ENCODE results near the gene MORN4. TPM values are rescaled to one million over a fixed set of nuclear protein-coding genes. Genes with fewer than 3 reads are reported as not detected.

The MORN4 gene
- total RNA-seq, 2 experiments from 2014 or later = 2.4 to 5.4 TPM

GRCh38 chr10:97582169-97582568 lies 51.1 kb downstream of the MORN4 start:
- no peaks in the 10 kb centered on the region for H4K20me1 ChIP-seq (ENCODE audit: insufficient read depth, low read length)
- no peaks in the 10 kb centered on the region for H3K9me3 ChIP-seq (ENCODE audit: low read length)
- H3K27ac ChIP-seq (ENCODE audit: low read depth, low read length, poor library complexity, severe bottlenecking) = no peak overlapping the region
- no peak overlapping the region for H2AFZ ChIP-seq (ENCODE audit: low read length)
- no peak overlapping the region for H3K4me3 ChIP-seq (ENCODE audit: low read depth, low read length, poor library complexity, severe bottlenecking)
- no peaks in the 10 kb centered on the region for H3K79me2 ChIP-seq (ENCODE audit: insufficient read depth, low read depth, low read length)
- no peaks in the 10 kb centered on the region for H3K4me1 ChIP-seq (ENCODE audit: insufficient read depth, low read length, poor library complexity, severe bottlenecking)
- no TSS peak for BruUV-seq (replicated peaks)
- no peak for TF ChIP-seq EZH2phosphoT487 (IDR thresholded peaks at IDR 0.05; ENCODE audit: borderline replicate concordance, low read depth, low read length)
- no peak for TF ChIP-seq CTCF (conservative IDR thresholded peaks at IDR 0.05; ENCODE audit: low read length)
- no peaks in the 10 kb centered on the region for H3K9me2 ChIP-seq (ENCODE audit: insufficient read depth, low read length)
- H3K4me2 ChIP-seq (ENCODE audit: low read length) = no peak overlapping the region
- CTCF ChIA-PET (ENCODE audit: unreplicated experiment) = interaction anchor here (0.7 kb wide), 1 partner anchor 10 kb away, joined by 3 read pairs; no protein-coding TSS in a partner anchor
- H3K36me3 ChIP-seq (ENCODE audit: insufficient read depth, low read length) = no peaks in the 10 kb centered on the region
- POLR2A ChIA-PET = interaction anchor here (0.6 to 1.1 kb wide), 3 partner anchors 23 to 396 kb away, joined by 3 to 4 read pairs (median 3); no protein-coding TSS in a partner anchor
- DNase-seq (ENCODE audit: low spot score) = no peak
- intact Hi-C loops (cut with micrococcal nuclease; ENCODE audit: unreplicated experiment) = no loop called here

- Histone ChIP-seq H3K27ac (ENCODE audit: low read depth, low read length, poor library complexity, severe bottlenecking) (no peak overlapping the region), H3K4me3 (ENCODE audit: low read depth, low read length, poor library complexity, severe bottlenecking) (no peak overlapping the region), H3K36me3 (ENCODE audit: insufficient read depth, low read length) (no peaks in the 10 kb centered on the region), H3K9me3 (ENCODE audit: low read length) (no peaks in the 10 kb centered on the region), H2AFZ (ENCODE audit: low read length) (no peak overlapping the region), H3K79me2 (ENCODE audit: insufficient read depth, low read depth, low read length) (no peaks in the 10 kb centered on the region), H3K4me1 (ENCODE audit: insufficient read depth, low read length, poor library complexity, severe bottlenecking) (no peaks in the 10 kb centered on the region), H3K9me2 (ENCODE audit: insufficient read depth, low read length) (no peaks in the 10 kb centered on the region), H3K4me2 (ENCODE audit: low read length) (no peak overlapping the region), H4K20me1 (ENCODE audit: insufficient read depth, low read length) (no peaks in the 10 kb centered on the region)
- TF ChIP-seq EZH2phosphoT487 (IDR thresholded peaks at IDR 0.05; ENCODE audit: borderline replicate concordance, low read depth, low read length) (no peak), CTCF (conservative IDR thresholded peaks at IDR 0.05; ENCODE audit: low read length) (no peak)
- ChIA-PET CTCF (ENCODE audit: unreplicated experiment) (interaction anchor here (0.6 kb wide), 1 partner anchor 289 kb away, joined by 3 read pairs; no protein-coding TSS in a partner anchor), POLR2A (no interaction called here)
- intact Hi-C loops (cut with micrococcal nuclease; ENCODE audit: unreplicated experiment) = no loop called here
- no peak for DNase-seq (ENCODE audit: low spot score)
- BruUV-seq (replicated peaks) = no TSS peak
These were observed 52.6 kb downstream of the MORN4 start for GRCh38 chr10:97580421-97581367.
